ENCODE results near the gene FAS. TPM values are rescaled to one million over a fixed set of nuclear protein-coding genes. Genes with fewer than 3 reads are reported as not detected.
A peak's percentile ranks its signal among the peaks of the same experiment; 100 is the strongest.

Gene FAS
- polyA plus RNA-seq, 1 donor (not counting 4 experiments of a cell fraction or from before 2014, with no cell fraction given) = 44.8 TPM

DNA sequence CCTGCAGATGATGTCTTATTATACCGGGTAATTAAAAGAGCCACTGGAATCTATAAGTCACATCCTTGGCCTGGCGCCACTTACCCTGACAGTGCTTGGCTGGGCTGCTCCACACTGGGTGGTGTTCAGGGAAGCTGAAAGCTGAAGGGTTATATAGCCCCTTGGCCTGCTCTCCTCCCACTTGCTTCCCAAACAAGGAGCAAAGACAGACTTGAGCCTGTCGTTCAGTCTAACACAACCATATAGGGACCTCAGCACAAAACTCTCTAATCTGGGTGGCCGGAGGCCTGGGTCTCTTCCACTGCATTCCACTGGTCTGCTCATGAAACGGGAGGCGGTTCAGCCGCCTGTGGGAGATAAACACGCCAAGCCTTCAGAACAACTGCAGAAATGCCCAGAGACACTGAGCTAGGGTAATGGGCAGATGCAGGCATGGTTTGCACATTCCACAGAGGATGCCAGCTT, 37.9 kb upstream of the FAS start, which contains the start of gene ACTA2:
TSS of gene ACTA2 (minus strand) at position 127 of the 465 bp plus-strand sequence. CDS start 3,843 bp downstream, outside the sequence.
- H3K27ac ChIP-seq (ENCODE audit: control insufficient read depth, insufficient read depth, low read length) = no peak within 1 kb of the TSS
- no peaks in the 10 kb centered on the region for H3K79me2 ChIP-seq (ENCODE audit: control insufficient read depth, insufficient read depth, low read length)
- no peak for TF ChIP-seq CTCF (optimal IDR thresholded peaks at IDR 0.05 in 1 of 3, IDR thresholded peaks at IDR 0.05 in 1 of 3, conservative IDR thresholded peaks at IDR 0.05 in 1 of 3; ENCODE audit: extremely low read depth in 1 of 3, insufficient read depth in 2 of 3, low read length in 3 of 3)
- TF ChIP-seq EZH2 (IDR thresholded peaks at IDR 0.05; ENCODE audit: low read length) = no peak
- no peak for FAIRE-seq
- H3K36me3 ChIP-seq (ENCODE audit: control insufficient read depth in 2 of 2, extremely low read depth in 1 of 2, insufficient read depth in 2 of 2, low read length in 2 of 2) = no peaks in the 10 kb centered on the region
- dilution Hi-C loops (cut with MboI; ENCODE audit: extremely low pct_ligation_motif_present, low sequenced_read_pairs) = no loop called here
- H4K20me1 ChIP-seq (ENCODE audit: control insufficient read depth, extremely low read depth, insufficient read depth, low read length) = no peaks in the 10 kb centered on the region
- H3K4me1 ChIP-seq (ENCODE audit: control insufficient read depth, extremely low read depth, insufficient read depth, low read length) = peaks cover 14% of the 10 kb centered on the region
- no peaks in the 10 kb centered on the region for H3K9me3 ChIP-seq (ENCODE audit: control insufficient read depth, low read depth, low read length)
- no peak for DNase-seq (ENCODE audit: low read depth, low spot score)
- H3K4me2 ChIP-seq (ENCODE audit: control insufficient read depth, extremely low read depth, insufficient read depth, low read depth, low read length) = peak within 1 kb of the TSS; percentile 60
- H3K9me1 ChIP-seq (ENCODE audit: control insufficient read depth, extremely low read depth, insufficient read depth, low read length) = no peaks in the 10 kb centered on the region
- peak within 1 kb of the TSS; percentile 55 for H2AFZ ChIP-seq (ENCODE audit: control insufficient read depth, low read length)
- H3K9ac ChIP-seq (ENCODE audit: control insufficient read depth, extremely low read depth, insufficient read depth, low read length) = no peak within 1 kb of the TSS
- no peak within 1 kb of the TSS for H3K4me3 ChIP-seq (ENCODE audit: control insufficient read depth in 2 of 3, extremely low read depth in 1 of 3, insufficient read depth in 2 of 3, low read depth in 1 of 3, low read length in 3 of 3)
- no peaks in the 10 kb centered on the region for H3K27me3 ChIP-seq (ENCODE audit: control insufficient read depth, extremely low read depth, insufficient read depth, low read length)

DNA sequence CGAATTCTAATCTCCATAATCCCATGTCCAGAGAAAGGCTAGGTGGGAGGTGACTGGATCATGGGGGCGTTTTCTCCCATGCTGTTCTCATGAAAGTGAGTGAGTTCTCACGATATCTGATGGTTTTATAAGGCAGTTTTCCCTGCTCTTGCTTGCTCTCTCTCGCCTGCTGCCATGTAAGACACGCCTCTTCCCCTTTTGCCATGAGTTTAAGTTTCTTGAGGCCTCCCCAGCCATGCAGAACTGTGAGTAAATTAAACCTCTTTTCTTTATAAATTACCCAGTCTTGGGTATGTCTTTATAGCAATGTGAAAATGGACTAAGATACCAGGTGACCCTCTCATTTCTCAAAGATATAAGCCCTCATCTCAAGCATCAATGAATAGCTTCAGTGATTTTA, 36.9 kb upstream of the FAS start:
- Histone ChIP-seq H3K27ac (ENCODE audit: control insufficient read depth, insufficient read depth, low read length) (no peak overlapping the region), H3K9me1 (ENCODE audit: control insufficient read depth, extremely low read depth, insufficient read depth, low read length) (no peaks in the 10 kb centered on the region), H2AFZ (ENCODE audit: control insufficient read depth, low read length) (no peak overlapping the region), H3K9ac (ENCODE audit: control insufficient read depth, extremely low read depth, insufficient read depth, low read length) (no peak overlapping the region), H3K79me2 (ENCODE audit: control insufficient read depth, insufficient read depth, low read length) (no peaks in the 10 kb centered on the region), H3K36me3 (ENCODE audit: control insufficient read depth in 2 of 2, extremely low read depth in 1 of 2, insufficient read depth in 2 of 2, low read length in 2 of 2) (no peaks in the 10 kb centered on the region), H3K27me3 (ENCODE audit: control insufficient read depth, extremely low read depth, insufficient read depth, low read length) (no peaks in the 10 kb centered on the region), H4K20me1 (ENCODE audit: control insufficient read depth, extremely low read depth, insufficient read depth, low read length) (no peaks in the 10 kb centered on the region), H3K9me3 (ENCODE audit: control insufficient read depth, low read depth, low read length) (no peaks in the 10 kb centered on the region), H3K4me1 (ENCODE audit: control insufficient read depth, extremely low read depth, insufficient read depth, low read length) (peaks cover 14% of the 10 kb centered on the region), H3K4me2 (ENCODE audit: control insufficient read depth, extremely low read depth, insufficient read depth, low read depth, low read length) (no peak overlapping the region), H3K4me3 (ENCODE audit: control insufficient read depth in 2 of 3, extremely low read depth in 1 of 3, insufficient read depth in 2 of 3, low read depth in 1 of 3, low read length in 3 of 3) (no peak overlapping the region)
- FAIRE-seq = no peak
- DNase-seq (ENCODE audit: low read depth, low spot score) = no peak
- no peak for TF ChIP-seq CTCF (optimal IDR thresholded peaks at IDR 0.05 in 1 of 3, IDR thresholded peaks at IDR 0.05 in 1 of 3, conservative IDR thresholded peaks at IDR 0.05 in 1 of 3; ENCODE audit: extremely low read depth in 1 of 3, insufficient read depth in 2 of 3, low read length in 3 of 3)
- dilution Hi-C loops (cut with MboI; ENCODE audit: extremely low pct_ligation_motif_present, low sequenced_read_pairs) = no loop called here
